OCI-LY3 (cell line): ENCODE data around the gene CCDC134.

Source experiments
- H2AFZ ChIP-seq: fragments of 200-600, 300-600 bp; shearing (Covaris generic); 2 replicates; pipeline ENCODE4 v1.6.0; 2014; ENCODE audit warnings: antibody characterized with exemption, low read depth, low read length
- H3K27ac ChIP-seq: fragments of 200-600, 300-600 bp; sonication (generic); 2 replicates; pipeline ENCODE4 v1.5.1; 2014; ENCODE audit warnings: mild to moderate bottlenecking, low read length, moderate library complexity, mixed read lengths
- H3K27me3 ChIP-seq: fragments of 200-600, 300-600 bp; sonication (generic); 2 replicates; pipeline ENCODE4 v1.6.1; 2014; ENCODE audit warnings: low read depth, low read length, mixed read lengths
- H3K36me3 ChIP-seq: fragments of 200-600, 300-600 bp; sonication (generic); replicated peaks from 2 replicates; pipeline ENCODE3; 2014; ENCODE audit warnings: low read depth, low read length, mixed read lengths
- H3K4me1 ChIP-seq: fragments of 300-600, 200-600 bp; sonication (generic); 2 replicates; pipeline ENCODE4 v1.6.1; 2014; ENCODE audit warnings: low read length, mixed read lengths
- H3K4me2 ChIP-seq: fragments of 200-600, 300-600 bp; sonication (generic); 2 replicates; pipeline ENCODE4 v1.6.1; 2014; ENCODE audit warnings: low read length, mixed read lengths
- H3K4me3 ChIP-seq: fragments of 300-600, 200-600 bp; sonication (generic); 2 replicates; pipeline ENCODE4 v1.5.1; 2014; ENCODE audit warnings: antibody characterized with exemption, mild to moderate bottlenecking, low read length, moderate library complexity
- H3K79me2 ChIP-seq: fragments of 300-600, 200-600 bp; shearing (Covaris generic); 2 replicates; pipeline ENCODE4 v1.6.1; 2014; ENCODE audit warnings: mild to moderate bottlenecking, low read length, mixed read lengths
- H3K9ac ChIP-seq: fragments of 300-600, 200-600 bp; shearing (Covaris generic); 2 replicates; pipeline ENCODE4 v1.6.0; 2014; ENCODE audit warnings: mild to moderate bottlenecking, low read length, moderate library complexity
- H3K9me3 ChIP-seq: fragments of 200-600, 300-600 bp; shearing (Covaris generic); 2 replicates; pipeline ENCODE4 v1.6.1; 2014; ENCODE audit warnings: low read length, mixed read lengths; ENCODE audit not compliant: insufficient read depth
- H4K20me1 ChIP-seq: fragments of 200-600, 300-600 bp; sonication (generic); 2 replicates; pipeline ENCODE4 v1.6.1; 2016; ENCODE audit warnings: low read length, mixed read lengths; ENCODE audit not compliant: insufficient read depth
- EZH2phosphoT487 ChIP-seq: fragments of 200-600 bp; shearing (Covaris generic); IDR thresholded peaks from 2 replicates; pipeline ENCODE4 v1.6.1; 2018; ENCODE audit warnings: antibody characterized with exemption, mixed run types, low read depth
- TF ChIP-seq, protein P1 (sequence below): fragments of 200-600, 300-600 bp; sonication (generic); IDR thresholded peaks from 2 replicates; pipeline ENCODE4 v1.5.1; 2014; ENCODE audit warnings: antibody characterized with exemption, low read length, low read depth

Gene CCDC134

DNA sequence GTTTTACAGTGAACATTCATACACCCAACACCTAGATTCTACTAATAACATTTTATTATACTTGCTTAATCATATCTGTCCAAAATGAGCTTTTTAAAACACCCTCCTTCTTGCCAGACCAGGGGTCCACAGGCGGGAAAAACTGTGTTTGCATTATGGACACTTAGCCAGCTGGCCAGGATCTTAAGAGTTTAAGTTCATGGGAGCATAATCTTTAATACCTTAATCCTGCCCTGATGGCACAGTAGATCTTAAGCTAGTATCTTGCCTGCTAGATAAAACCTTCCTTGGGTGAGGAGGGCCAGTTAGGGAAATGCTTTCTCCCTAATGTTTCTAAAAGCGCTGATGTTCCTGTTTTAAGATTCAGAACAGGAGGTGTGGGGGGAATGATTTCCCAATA lies 13.1 kb upstream of the CCDC134 start:
- Histone ChIP-seq H3K27ac (no peak overlapping the region), H3K4me3 (no peak overlapping the region), H3K4me2 (no peak overlapping the region), H4K20me1 (no peaks in the 10 kb centered on the region), H3K36me3 (no peaks in the 10 kb centered on the region), H3K9ac (no peak overlapping the region), H3K79me2 (no peaks in the 10 kb centered on the region), H3K27me3 (no peaks in the 10 kb centered on the region), H3K9me3 (no peaks in the 10 kb centered on the region), H2AFZ (no peak overlapping the region), H3K4me1 (peaks cover 6% of the 10 kb centered on the region; the same call in 1 of the 2 replicates)
- TF ChIP-seq, protein P1, sequence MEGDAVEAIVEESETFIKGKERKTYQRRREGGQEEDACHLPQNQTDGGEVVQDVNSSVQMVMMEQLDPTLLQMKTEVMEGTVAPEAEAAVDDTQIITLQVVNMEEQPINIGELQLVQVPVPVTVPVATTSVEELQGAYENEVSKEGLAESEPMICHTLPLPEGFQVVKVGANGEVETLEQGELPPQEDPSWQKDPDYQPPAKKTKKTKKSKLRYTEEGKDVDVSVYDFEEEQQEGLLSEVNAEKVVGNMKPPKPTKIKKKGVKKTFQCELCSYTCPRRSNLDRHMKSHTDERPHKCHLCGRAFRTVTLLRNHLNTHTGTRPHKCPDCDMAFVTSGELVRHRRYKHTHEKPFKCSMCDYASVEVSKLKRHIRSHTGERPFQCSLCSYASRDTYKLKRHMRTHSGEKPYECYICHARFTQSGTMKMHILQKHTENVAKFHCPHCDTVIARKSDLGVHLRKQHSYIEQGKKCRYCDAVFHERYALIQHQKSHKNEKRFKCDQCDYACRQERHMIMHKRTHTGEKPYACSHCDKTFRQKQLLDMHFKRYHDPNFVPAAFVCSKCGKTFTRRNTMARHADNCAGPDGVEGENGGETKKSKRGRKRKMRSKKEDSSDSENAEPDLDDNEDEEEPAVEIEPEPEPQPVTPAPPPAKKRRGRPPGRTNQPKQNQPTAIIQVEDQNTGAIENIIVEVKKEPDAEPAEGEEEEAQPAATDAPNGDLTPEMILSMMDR, result no peak
- TF ChIP-seq EZH2phosphoT487, result no peak

- Histone ChIP-seq H3K27ac (no peak overlapping the region), H3K4me2 (no peak overlapping the region), H3K9me3 (no peaks in the 10 kb centered on the region), H3K79me2 (no peaks in the 10 kb centered on the region), H4K20me1 (no peaks in the 10 kb centered on the region), H3K36me3 (no peaks in the 10 kb centered on the region), H3K9ac (no peak overlapping the region), H3K4me1 (no peaks in the 10 kb centered on the region), H3K4me3 (no peak overlapping the region), H3K27me3 (no peaks in the 10 kb centered on the region), H2AFZ (no peak overlapping the region)
- no peak for TF ChIP-seq EZH2phosphoT487
- TF ChIP-seq, protein P1, result no peak
Measured at GRCh38 chr22:41793871-41794270, 6.6 kb upstream of the CCDC134 start.

DNA sequence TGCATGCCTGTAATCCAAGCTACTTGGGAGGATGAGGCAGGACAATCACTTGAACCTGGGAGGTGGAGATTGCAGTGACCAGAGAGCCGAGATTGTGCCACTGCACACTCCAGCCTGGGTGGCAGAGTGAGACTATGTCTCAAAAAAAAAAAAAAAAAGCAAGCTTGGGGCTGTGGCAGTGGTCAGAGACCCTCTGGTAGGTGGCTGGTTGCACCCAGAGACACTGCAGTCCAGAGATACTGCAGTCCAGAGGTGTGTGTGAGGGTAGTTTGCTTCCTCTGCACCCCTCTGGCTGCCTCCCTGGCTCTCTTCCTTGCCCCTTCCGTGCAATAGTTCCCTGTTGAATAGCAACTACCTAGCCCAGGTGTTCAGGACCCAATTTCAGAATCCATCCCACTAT lies 1.7 kb upstream of the CCDC134 start:
- Histone ChIP-seq H3K36me3 (no peaks in the 10 kb centered on the region), H4K20me1 (no peaks in the 10 kb centered on the region), H3K4me3 (no peak overlapping the region), H3K27me3 (no peaks in the 10 kb centered on the region), H3K79me2 (peaks cover 22% of the 10 kb centered on the region), H3K9me3 (no peaks in the 10 kb centered on the region), H3K27ac (no peak overlapping the region), H2AFZ (no peak overlapping the region), H3K4me1 (peaks cover 16% of the 10 kb centered on the region), H3K4me2 (no peak overlapping the region), H3K9ac (no peak overlapping the region)
- no peak for TF ChIP-seq EZH2phosphoT487
- TF ChIP-seq, protein P1, result no peak

DNA sequence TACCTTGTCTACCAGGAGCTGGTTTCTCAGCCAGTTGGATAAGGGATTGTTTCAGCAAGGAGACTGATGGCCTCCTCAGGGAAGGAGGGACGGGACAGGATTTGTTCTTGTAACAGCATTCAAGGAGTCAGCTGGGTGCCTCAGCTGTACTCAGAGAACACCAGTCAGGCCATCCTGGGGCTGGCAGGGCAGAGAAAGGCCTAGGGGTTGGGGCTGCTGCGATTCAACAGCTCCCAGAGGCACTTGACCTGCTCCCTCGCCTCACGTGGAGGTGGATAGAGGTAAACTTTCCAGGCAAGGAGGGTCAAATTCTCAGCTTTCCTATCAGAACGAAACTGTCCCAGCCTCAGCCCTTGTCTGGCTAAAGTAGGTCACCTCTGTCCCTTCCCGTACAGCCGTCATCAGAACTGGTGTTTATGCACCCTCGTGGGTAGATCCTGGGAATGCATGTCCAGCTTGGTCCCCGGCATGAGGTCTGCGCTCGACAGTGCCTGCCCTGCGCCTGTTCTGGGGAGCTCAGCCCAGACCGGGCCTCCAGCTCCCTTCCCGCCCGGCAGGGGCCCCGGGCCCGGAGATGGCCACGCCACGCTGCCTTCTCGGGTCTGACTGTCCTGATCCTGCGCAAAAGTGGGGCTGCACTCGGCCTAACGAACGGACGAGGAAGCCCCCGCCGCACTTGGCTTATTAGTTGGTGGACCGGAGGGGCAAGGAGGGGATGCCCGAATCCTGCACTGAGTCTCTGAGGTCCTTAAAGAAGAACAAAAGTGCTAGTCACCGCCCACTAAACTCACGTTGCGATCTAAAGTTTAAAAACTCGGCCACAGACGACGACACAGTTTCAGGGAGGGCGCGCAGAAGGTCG lies 762 bp upstream of the CCDC134 start:
- peak overlapping the region; percentile 93 for H3K9ac ChIP-seq
- H4K20me1 ChIP-seq, result no peaks in the 10 kb centered on the region
- peak overlapping the region; percentile 57 for H3K27ac ChIP-seq
- no peaks in the 10 kb centered on the region for H3K36me3 ChIP-seq
- peak overlapping the region; percentile 91 for H3K4me2 ChIP-seq
- H3K79me2 ChIP-seq, result peaks cover 22% of the 10 kb centered on the region
- no peaks in the 10 kb centered on the region for H3K9me3 ChIP-seq
- H3K4me1 ChIP-seq, result peaks cover 16% of the 10 kb centered on the region
- no peaks in the 10 kb centered on the region for H3K27me3 ChIP-seq
- H3K4me3 ChIP-seq, result peak overlapping the region; percentile 88
- TF ChIP-seq, protein P1, result no peak
- no peak for TF ChIP-seq EZH2phosphoT487
- peak overlapping the region; percentile 90 for H2AFZ ChIP-seq
